Activated naive CD4-positive, alpha-beta T cell treated with anti-CD3 and anti-CD28 coated beads for 36 hours (primary cell): Measurements from ENCODE around the gene NBEAL1. TPM values are rescaled to one million over a fixed set of nuclear protein-coding genes. Genes with fewer than 3 reads are reported as not detected.
"Not testable (repeated sequence)": the region's sequence is repeated elsewhere in the genome, so short reads cannot be mapped to it uniquely, and the experiment has no call there.

Experiments
- CTCF ChIA-PET: fragments of 350-600 bp; sonication (Branson Sonifier 250); formaldehyde crosslinking; loops from one replicate; lab custom pipeline; 2021; ENCODE audit warnings: antibody characterized with exemption; lab: Charles Lee
- DNase-seq: peaks from one replicate; pipeline ENCODE4 v3.0.0-alpha.2; 2020
- H3K27ac Mint-ChIP-seq: one replicate; pipeline ENCODE4 v1.8.0; 2021; ENCODE audit warnings: mild to moderate bottlenecking, mixed read lengths
- H3K27me3 Mint-ChIP-seq: one replicate; pipeline ENCODE4 v1.8.0; 2021; ENCODE audit warnings: low read depth, mixed read lengths
- H3K36me3 Mint-ChIP-seq: one replicate; pipeline ENCODE4 v1.8.0; 2021; ENCODE audit warnings: low read depth, mixed read lengths
- H3K4me1 Mint-ChIP-seq: one replicate; pipeline ENCODE4 v1.8.0; 2021; ENCODE audit warnings: low read depth, mixed read lengths
- H3K4me3 Mint-ChIP-seq: one replicate; pipeline ENCODE4 v1.8.0; 2021; ENCODE audit warnings: mild to moderate bottlenecking, moderate library complexity, mixed read lengths
- H3K9me3 Mint-ChIP-seq: one replicate; pipeline ENCODE4 v1.8.0; 2021; ENCODE audit warnings: mixed read lengths
- intact Hi-C: fragments of 100-400 bp; cut with micrococcal nuclease; formaldehyde crosslinking; loops from one replicate; pipeline ENCODE4 v1.15.1; 2023
- total RNA-seq, 2 experiments: library from RNA; stranded (reverse); gene quantifications; one replicate each; pipeline ENCODE4 v1.2.3, GENCODE V29; 2021

Gene NBEAL1
- total RNA-seq, 2 experiments from 2014 or later = 7.9 to 8.3 TPM

GRCh38 chr2:203195331-203196036, 180.8 kb downstream of the NBEAL1 start:
- CTCF ChIA-PET = no interaction called here
- Mint-ChIP-seq H3K36me3 (peaks cover 4% of the 10 kb centered on the region), H3K27me3 (no peaks in the 10 kb centered on the region), H3K9me3 (no peaks in the 10 kb centered on the region), H3K4me3 (no peak overlapping the region), H3K4me1 (no peaks in the 10 kb centered on the region), H3K27ac (no peak overlapping the region)
- no peak for DNase-seq
- intact Hi-C loops = no loop called here

GRCh38 chr2:203200866-203201265, 186.2 kb downstream of the NBEAL1 start:
- CTCF ChIA-PET = no interaction called here
- Mint-ChIP-seq H3K9me3 (no peaks in the 10 kb centered on the region), H3K27ac (no peak overlapping the region), H3K27me3 (no peaks in the 10 kb centered on the region), H3K36me3 (peaks cover under 1% of the 10 kb centered on the region), H3K4me1 (no peaks in the 10 kb centered on the region), H3K4me3 (no peak overlapping the region)
- intact Hi-C loops = no loop called here
- DNase-seq = no peak

GRCh38 chr2:203201426-203201825, 186.8 kb downstream of the NBEAL1 start:
- Mint-ChIP-seq H3K4me1 (no peaks in the 10 kb centered on the region), H3K27me3 (no peaks in the 10 kb centered on the region), H3K27ac (no peak overlapping the region), H3K9me3 (no peaks in the 10 kb centered on the region), H3K4me3 (no peak overlapping the region), H3K36me3 (peaks cover 2% of the 10 kb centered on the region)
- intact Hi-C loops = no loop called here
- CTCF ChIA-PET = no interaction called here
- no peak for DNase-seq

GRCh38 chr2:203209538-203209937, 194.9 kb downstream of the NBEAL1 start:
- peaks cover 2% of the 10 kb centered on the region for H3K36me3 Mint-ChIP-seq
- DNase-seq = no peak
- no peak overlapping the region for H3K27ac Mint-ChIP-seq
- intact Hi-C loops = no loop called here
- no peaks in the 10 kb centered on the region for H3K4me1 Mint-ChIP-seq
- CTCF ChIA-PET = interaction anchor here (0.6 kb wide), 1 partner anchor 58 kb away, joined by 4 read pairs; no protein-coding TSS in a partner anchor
- H3K4me3 Mint-ChIP-seq = no peak overlapping the region
- no peaks in the 10 kb centered on the region for H3K9me3 Mint-ChIP-seq
- no peaks in the 10 kb centered on the region for H3K27me3 Mint-ChIP-seq

GRCh38 chr2:203225423-203226039, 210.9 kb downstream of the NBEAL1 start:
- intact Hi-C loops = loop anchor here (1.0 to 2.0 kb wide), 5 partner anchors 14 to 683 kb away; partner anchors contain the start of gene CYP20A1
- Mint-ChIP-seq H3K9me3 (no peaks in the 10 kb centered on the region), H3K4me1 (no peaks in the 10 kb centered on the region), H3K27me3 (peaks cover 3% of the 10 kb centered on the region), H3K36me3 (no peaks in the 10 kb centered on the region), H3K4me3 (no peak overlapping the region), H3K27ac (no peak overlapping the region)
- CTCF ChIA-PET = interaction anchor here (0.6 to 1.9 kb wide), 11 partner anchors 9 to 673 kb away, joined by 3 to 11 read pairs (median 4); no protein-coding TSS in a partner anchor
- peak; percentile 43 for DNase-seq

GRCh38 chr2:203229674-203230073, 215.0 kb downstream of the NBEAL1 start:
- intact Hi-C loops = loop anchor here (10.0 kb wide), 1 partner anchor 655 kb away; no protein-coding TSS in a partner anchor
- H3K27ac Mint-ChIP-seq, CTCF ChIA-PET: not testable (repeated sequence)

GRCh38 chr2:203237346-203238238, 222.9 kb downstream of the NBEAL1 start:
- no peak for DNase-seq
- H3K9me3 Mint-ChIP-seq = no peaks in the 10 kb centered on the region
- peaks cover 29% of the 10 kb centered on the region for H3K4me1 Mint-ChIP-seq
- peak overlapping the region; percentile 94 for H3K4me3 Mint-ChIP-seq
- intact Hi-C loops = loop anchor here (1.0 to 10.0 kb wide), 11 partner anchors 297 to 1205 kb away; partner anchors contain the start of genes FAM117B, FZD7, ICA1L and NOP58
- CTCF ChIA-PET = interaction anchor here (2.2 kb wide), 1 partner anchor 11 kb away, joined by 6 read pairs; no protein-coding TSS in a partner anchor
- no peaks in the 10 kb centered on the region for H3K27me3 Mint-ChIP-seq
- H3K36me3 Mint-ChIP-seq = peaks cover 16% of the 10 kb centered on the region
- H3K27ac Mint-ChIP-seq = peak overlapping the region; percentile 98

More at GRCh38 chr2:203229674-203230073, 215.0 kb downstream of the NBEAL1 start:
- not testable (repeated sequence) for H3K36me3 Mint-ChIP-seq, H3K27me3 Mint-ChIP-seq, DNase-seq, H3K9me3 Mint-ChIP-seq, H3K4me1 Mint-ChIP-seq, H3K4me3 Mint-ChIP-seq

GRCh38 chr2:203238292-203238703, 223.6 kb downstream of the NBEAL1 start:
- Mint-ChIP-seq H3K4me3 (peak overlapping the region; percentile 94), H3K27ac (peak overlapping the region; percentile 98), H3K36me3 (peaks cover 21% of the 10 kb centered on the region), H3K9me3 (no peaks in the 10 kb centered on the region), H3K4me1 (peaks cover 34% of the 10 kb centered on the region), H3K27me3 (no peaks in the 10 kb centered on the region)
- DNase-seq = no peak
- CTCF ChIA-PET = interaction anchor here (0.6 to 2.2 kb wide), 4 partner anchors 10 to 859 kb away, joined by 3 to 6 read pairs (median 4); no protein-coding TSS in a partner anchor
- intact Hi-C loops = loop anchor here (1.0 to 10.0 kb wide), 11 partner anchors 297 to 1205 kb away; partner anchors contain the start of genes FAM117B, FZD7, ICA1L and NOP58

GRCh38 chr2:203238704-203239526, 224.2 kb downstream of the NBEAL1 start, which contains the start of gene CYP20A1:
Gene CYP20A1, plus strand, starts transcription at chr2:203239018. Its CDS starts 45 bp downstream, at chr2:203239063.
- peak; percentile 97 for DNase-seq
- no peaks in the 10 kb centered on the region for H3K27me3 Mint-ChIP-seq
- intact Hi-C loops = loop anchor here (1.0 to 10.0 kb wide), 14 partner anchors 14 to 1206 kb away; partner anchors contain the start of genes ABI2, FAM117B, FZD7 and ICA1L
- H3K4me3 Mint-ChIP-seq = peak within 1 kb of the TSS; percentile 94
- H3K4me1 Mint-ChIP-seq = peaks cover 35% of the 10 kb centered on the region
- no peaks in the 10 kb centered on the region for H3K9me3 Mint-ChIP-seq
- H3K27ac Mint-ChIP-seq = peak within 1 kb of the TSS; percentile 98
- peaks cover 23% of the 10 kb centered on the region for H3K36me3 Mint-ChIP-seq
- CTCF ChIA-PET = interaction anchor here (0.6 to 2.2 kb wide), 7 partner anchors 10 to 860 kb away, joined by 3 to 6 read pairs (median 3); no protein-coding TSS in a partner anchor

GRCh38 chr2:203240491-203240890, 225.8 kb downstream of the NBEAL1 start:
- DNase-seq = no peak
- Mint-ChIP-seq H3K36me3 (peaks cover 25% of the 10 kb centered on the region), H3K27me3 (no peaks in the 10 kb centered on the region), H3K9me3 (no peaks in the 10 kb centered on the region), H3K4me3 (peak overlapping the region; percentile 94), H3K4me1 (peaks cover 40% of the 10 kb centered on the region), H3K27ac (peak overlapping the region; percentile 98)
- CTCF ChIA-PET = no interaction called here
- intact Hi-C loops = no loop called here

GRCh38 chr2:203242518-203242917, 227.8 kb downstream of the NBEAL1 start:
- CTCF ChIA-PET = interaction anchor here (0.6 kb wide), 1 partner anchor 1269 kb away, joined by 3 read pairs; no protein-coding TSS in a partner anchor
- Mint-ChIP-seq H3K27me3 (no peaks in the 10 kb centered on the region), H3K36me3 (peaks cover 31% of the 10 kb centered on the region), H3K4me3 (no peak overlapping the region), H3K4me1 (peaks cover 43% of the 10 kb centered on the region), H3K9me3 (no peaks in the 10 kb centered on the region), H3K27ac (no peak overlapping the region)
- intact Hi-C loops = no loop called here
- DNase-seq = no peak
